DOHH2 (cell line): Measurements from ENCODE around the gene TRAF3.

Source experiments
- CTCF ChIP-seq: fragments of 200-600 bp; sonication (generic); IDR thresholded peaks from one replicate; pipeline ENCODE4 v1.5.1; 2014; ENCODE audit warnings: antibody characterized with exemption, mild to moderate bottlenecking, low read depth, low read length; ENCODE audit not compliant: poor library complexity, severe bottlenecking
- EZH2phosphoT487 ChIP-seq: fragments of 200-600 bp; sonication (generic); IDR thresholded peaks from 2 replicates; pipeline ENCODE4 v1.6.1; 2017; ENCODE audit warnings: borderline replicate concordance, mild to moderate bottlenecking, antibody characterized with exemption, low read length, moderate library complexity, mixed read lengths

DNA sequence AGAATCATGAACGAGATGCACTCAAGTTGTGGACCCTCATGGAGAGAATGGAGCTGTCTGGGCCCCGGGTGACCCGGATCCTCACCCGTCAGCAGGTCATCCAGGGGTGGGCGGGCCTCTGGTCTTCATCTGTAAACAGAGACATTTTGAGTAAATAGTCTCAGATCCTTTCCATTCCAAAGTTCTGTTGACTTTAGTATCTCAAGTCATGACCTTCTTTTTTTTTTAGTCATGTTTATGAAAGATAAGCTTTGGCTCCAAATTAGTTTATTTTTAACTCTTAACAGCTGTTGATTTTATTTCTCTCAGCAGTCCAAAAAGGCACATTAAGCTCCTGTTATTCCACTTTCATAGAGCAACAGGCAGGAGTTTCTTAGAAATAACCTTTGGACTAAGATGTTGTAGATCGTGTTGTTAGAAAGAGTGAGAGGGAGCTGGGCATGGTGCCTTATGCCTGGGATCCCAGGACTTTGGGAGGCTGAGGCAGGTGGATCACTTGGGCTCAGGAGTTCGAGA, 96.4 kb downstream of the TRAF3 start:
- TF ChIP-seq CTCF (no peak), EZH2phosphoT487 (no peak)
